ENCODE data around the gene DGKI. TPM values are rescaled to one million over a fixed set of nuclear protein-coding genes. Genes with fewer than 3 reads are reported as not detected.

The DGKI gene
- total RNA-seq, 1 experiment from 2014 or later, result 0.41 TPM

- BruUV-seq (replicated peaks), result no TSS peak
Observed at GRCh38 chr7:137363683-137364082, 483.1 kb downstream of the DGKI start.

DNA sequence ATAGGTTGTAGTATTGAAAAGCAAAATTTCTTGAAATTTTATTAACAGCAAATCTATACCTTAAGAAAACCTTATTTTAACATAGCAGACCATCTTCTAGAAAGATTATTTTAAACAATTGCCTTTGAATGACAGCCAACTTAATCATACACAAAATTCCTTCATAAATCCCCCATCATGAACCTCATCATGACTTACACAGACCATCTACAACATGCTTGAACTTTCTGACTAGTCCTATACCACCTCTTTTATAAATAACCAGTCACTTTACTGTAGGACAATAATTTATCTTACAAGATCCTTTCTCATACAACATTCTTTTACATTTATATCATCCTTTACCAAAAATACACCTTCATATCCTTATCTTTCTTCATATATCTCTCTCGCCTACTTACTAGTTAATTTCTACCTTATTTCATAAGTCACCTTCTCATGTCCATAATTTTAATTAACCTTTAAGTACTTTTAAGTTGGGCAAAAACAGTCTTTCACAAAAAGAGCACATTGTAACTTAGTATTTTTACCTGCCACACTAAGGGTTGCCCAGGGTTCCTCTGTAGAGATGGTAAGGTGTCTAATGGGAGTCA, 486.6 kb downstream of the DGKI start:
- DNase-seq, result no peak
- Histone ChIP-seq H3K9me2 (ENCODE audit: insufficient read depth) (no peaks in the 10 kb centered on the region; the same call in 1 of the 2 replicates), H3K9me3 (ENCODE audit: insufficient read depth, low read depth) (no peaks in the 10 kb centered on the region; the same call in 1 of the 2 replicates), H3K4me1 (replicated peaks; ENCODE audit: insufficient read depth) (no peaks in the 10 kb centered on the region), H3K36me3 (ENCODE audit: low read depth) (no peaks in the 10 kb centered on the region), H3K4me3 (no peak overlapping the region), H4K20me1 (ENCODE audit: insufficient read depth) (no peaks in the 10 kb centered on the region), H3K4me2 (no peak overlapping the region), H3F3A (ENCODE audit: insufficient read depth, low read depth) (no peaks in the 10 kb centered on the region), H3K79me2 (ENCODE audit: low read depth) (no peaks in the 10 kb centered on the region), H3K27me3 (ENCODE audit: insufficient read depth, low read depth) (no peaks in the 10 kb centered on the region), H2AFZ (no peak overlapping the region), H3K27ac (no peak overlapping the region)
- intact Hi-C loops (cut with micrococcal nuclease; ENCODE audit: unreplicated experiment), result no loop called here
- TF ChIP-seq, protein P1, sequence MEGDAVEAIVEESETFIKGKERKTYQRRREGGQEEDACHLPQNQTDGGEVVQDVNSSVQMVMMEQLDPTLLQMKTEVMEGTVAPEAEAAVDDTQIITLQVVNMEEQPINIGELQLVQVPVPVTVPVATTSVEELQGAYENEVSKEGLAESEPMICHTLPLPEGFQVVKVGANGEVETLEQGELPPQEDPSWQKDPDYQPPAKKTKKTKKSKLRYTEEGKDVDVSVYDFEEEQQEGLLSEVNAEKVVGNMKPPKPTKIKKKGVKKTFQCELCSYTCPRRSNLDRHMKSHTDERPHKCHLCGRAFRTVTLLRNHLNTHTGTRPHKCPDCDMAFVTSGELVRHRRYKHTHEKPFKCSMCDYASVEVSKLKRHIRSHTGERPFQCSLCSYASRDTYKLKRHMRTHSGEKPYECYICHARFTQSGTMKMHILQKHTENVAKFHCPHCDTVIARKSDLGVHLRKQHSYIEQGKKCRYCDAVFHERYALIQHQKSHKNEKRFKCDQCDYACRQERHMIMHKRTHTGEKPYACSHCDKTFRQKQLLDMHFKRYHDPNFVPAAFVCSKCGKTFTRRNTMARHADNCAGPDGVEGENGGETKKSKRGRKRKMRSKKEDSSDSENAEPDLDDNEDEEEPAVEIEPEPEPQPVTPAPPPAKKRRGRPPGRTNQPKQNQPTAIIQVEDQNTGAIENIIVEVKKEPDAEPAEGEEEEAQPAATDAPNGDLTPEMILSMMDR (conservative IDR thresholded peaks at IDR 0.05), result no peak
- TF ChIP-seq EZH2 (IDR thresholded peaks at IDR 0.05; ENCODE audit: low read depth), result no peak
- no TSS peak for BruUV-seq (replicated peaks)
- CTCF ChIA-PET, result no interaction called here
- POLR2A ChIA-PET (ENCODE audit: unreplicated experiment), result no interaction called here

More at GRCh38 chr7:137363683-137364082, 483.1 kb downstream of the DGKI start:
- no peak for DNase-seq
- Histone ChIP-seq H3K4me3 (no peak overlapping the region), H4K20me1 (ENCODE audit: insufficient read depth) (no peaks in the 10 kb centered on the region), H3K27ac (no peak overlapping the region), H3K4me1 (replicated peaks; ENCODE audit: insufficient read depth) (no peaks in the 10 kb centered on the region), H3K27me3 (ENCODE audit: insufficient read depth, low read depth) (no peaks in the 10 kb centered on the region), H3K9me2 (ENCODE audit: insufficient read depth) (no peaks in the 10 kb centered on the region; the same call in 1 of the 2 replicates), H3K9me3 (ENCODE audit: insufficient read depth, low read depth) (no peaks in the 10 kb centered on the region; the same call in 1 of the 2 replicates), H3K79me2 (ENCODE audit: low read depth) (no peaks in the 10 kb centered on the region), H2AFZ (no peak overlapping the region), H3K4me2 (no peak overlapping the region), H3F3A (ENCODE audit: insufficient read depth, low read depth) (no peaks in the 10 kb centered on the region), H3K36me3 (ENCODE audit: low read depth) (no peaks in the 10 kb centered on the region)
- TF ChIP-seq EZH2 (IDR thresholded peaks at IDR 0.05; ENCODE audit: low read depth), result no peak
- TF ChIP-seq, protein P1 (conservative IDR thresholded peaks at IDR 0.05), result no peak
- intact Hi-C loops (cut with micrococcal nuclease; ENCODE audit: unreplicated experiment), result no loop called here
- CTCF ChIA-PET, result no interaction called here
- POLR2A ChIA-PET (ENCODE audit: unreplicated experiment), result no interaction called here

GRCh38 chr7:137354961-137355360, 491.8 kb downstream of the DGKI start:
- no peak overlapping the region for H3K4me3 ChIP-seq
- no peaks in the 10 kb centered on the region for H3F3A ChIP-seq (ENCODE audit: insufficient read depth, low read depth)
- H3K36me3 ChIP-seq (ENCODE audit: low read depth), result no peaks in the 10 kb centered on the region
- no peak for DNase-seq
- no peak overlapping the region for H2AFZ ChIP-seq
- H4K20me1 ChIP-seq (ENCODE audit: insufficient read depth), result no peaks in the 10 kb centered on the region
- H3K27ac ChIP-seq, result no peak overlapping the region
- intact Hi-C loops (cut with micrococcal nuclease; ENCODE audit: unreplicated experiment), result no loop called here
- no peak for TF ChIP-seq EZH2 (IDR thresholded peaks at IDR 0.05; ENCODE audit: low read depth)
- H3K27me3 ChIP-seq (ENCODE audit: insufficient read depth, low read depth), result no peaks in the 10 kb centered on the region
- no peaks in the 10 kb centered on the region; the same call in 1 of the 2 replicates for H3K9me3 ChIP-seq (ENCODE audit: insufficient read depth, low read depth)
- no peak overlapping the region for H3K4me2 ChIP-seq
- no peaks in the 10 kb centered on the region for H3K9me2 ChIP-seq (ENCODE audit: insufficient read depth)
- CTCF ChIA-PET, result no interaction called here
- H3K79me2 ChIP-seq (ENCODE audit: low read depth), result no peaks in the 10 kb centered on the region
- H3K4me1 ChIP-seq (replicated peaks; ENCODE audit: insufficient read depth), result no peaks in the 10 kb centered on the region
- BruUV-seq (replicated peaks), result no TSS peak
- POLR2A ChIA-PET (ENCODE audit: unreplicated experiment), result no interaction called here

DNA sequence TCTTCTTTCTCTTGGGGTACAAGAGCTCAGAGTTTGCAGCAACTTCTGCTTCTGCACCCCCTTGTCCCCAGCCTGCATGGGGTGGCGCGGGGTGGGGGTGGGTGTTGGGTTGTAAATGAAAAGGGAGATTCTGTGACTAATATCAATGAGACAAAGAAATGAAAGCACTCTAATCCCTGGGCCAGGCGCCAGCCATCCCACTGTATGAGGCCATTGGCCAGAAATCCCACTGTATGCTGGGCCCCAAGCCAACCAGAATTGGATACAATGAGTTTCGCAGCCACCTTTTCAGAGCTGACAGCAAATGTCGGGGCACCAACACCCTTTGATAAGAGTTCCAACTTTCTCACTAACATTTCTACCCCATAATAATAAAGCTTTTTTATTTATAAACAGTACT, 492.4 kb downstream of the DGKI start:
- Histone ChIP-seq H3K27ac (no peak overlapping the region), H3K4me2 (no peak overlapping the region), H3K9me3 (ENCODE audit: insufficient read depth, low read depth) (no peaks in the 10 kb centered on the region; the same call in 1 of the 2 replicates), H4K20me1 (ENCODE audit: insufficient read depth) (no peaks in the 10 kb centered on the region), H2AFZ (no peak overlapping the region), H3K4me1 (replicated peaks; ENCODE audit: insufficient read depth) (no peaks in the 10 kb centered on the region), H3K79me2 (ENCODE audit: low read depth) (no peaks in the 10 kb centered on the region), H3K27me3 (ENCODE audit: insufficient read depth, low read depth) (no peaks in the 10 kb centered on the region), H3K36me3 (ENCODE audit: low read depth) (no peaks in the 10 kb centered on the region), H3F3A (ENCODE audit: insufficient read depth, low read depth) (no peaks in the 10 kb centered on the region), H3K4me3 (no peak overlapping the region), H3K9me2 (ENCODE audit: insufficient read depth) (no peaks in the 10 kb centered on the region)
- intact Hi-C loops (cut with micrococcal nuclease; ENCODE audit: unreplicated experiment), result no loop called here
- TF ChIP-seq, protein P1 (conservative IDR thresholded peaks at IDR 0.05), result no peak
- TF ChIP-seq EZH2 (IDR thresholded peaks at IDR 0.05; ENCODE audit: low read depth), result no peak
- no TSS peak for BruUV-seq (replicated peaks)
- CTCF ChIA-PET, result no interaction called here
- DNase-seq, result no peak
- POLR2A ChIA-PET (ENCODE audit: unreplicated experiment), result no interaction called here
